ENCODE data around the gene OGA. TPM values are rescaled to one million over a fixed set of nuclear protein-coding genes. Genes with fewer than 3 reads are reported as not detected.

The OGA gene
- total RNA-seq, 1 experiment from 2014 or later: 31.3 TPM

GRCh38 chr10:101773923-101774588 is 44.2 kb downstream of the OGA start:
- Histone ChIP-seq H3K9me3 (no peaks in the 10 kb centered on the region), H3K4me3 (no peak overlapping the region), H3K36me3 (no peaks in the 10 kb centered on the region), H3K27me3 (no peaks in the 10 kb centered on the region)
- no peak for DNase-seq

DNA sequence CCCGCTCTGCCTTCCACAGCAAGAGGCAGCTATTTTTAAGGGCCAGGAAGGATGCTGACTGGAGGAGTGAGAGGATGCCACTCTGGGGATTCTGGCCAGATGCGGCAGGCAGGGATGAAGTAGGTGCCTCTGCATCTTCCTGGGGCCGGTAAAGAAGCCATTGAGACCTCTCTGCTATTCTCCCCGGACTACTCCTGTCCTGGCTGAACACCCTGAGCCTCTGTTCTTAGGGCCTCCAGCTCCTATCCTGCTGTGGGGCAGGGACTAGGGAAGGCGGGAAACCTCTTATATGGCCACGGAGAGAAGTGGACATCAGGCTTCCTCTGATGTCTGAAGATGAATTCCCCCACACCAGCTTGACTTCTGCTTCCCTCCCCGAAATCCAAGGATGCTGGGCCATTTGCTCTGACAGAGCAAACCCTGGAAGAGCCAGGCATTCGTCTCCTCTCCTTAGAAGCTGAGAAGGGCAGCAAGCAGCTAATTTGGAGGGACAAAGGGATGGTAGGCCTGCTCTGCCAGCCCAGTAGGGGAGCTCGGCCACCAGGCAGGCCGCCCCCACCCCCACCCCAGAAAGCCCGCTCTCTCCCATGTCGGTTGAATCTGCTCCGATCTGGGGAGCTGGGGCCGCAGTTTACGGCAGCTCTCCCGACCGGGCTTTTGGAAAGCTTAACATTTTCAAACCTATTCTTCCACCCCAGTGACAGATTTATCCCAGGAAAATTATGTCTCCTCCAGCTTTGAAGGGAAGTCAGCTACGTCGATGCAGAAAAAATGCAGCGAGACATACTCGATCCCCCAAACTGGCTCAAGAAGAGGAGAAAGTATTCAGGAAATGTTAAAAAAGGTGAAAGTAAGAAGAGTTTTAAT is 45.1 kb downstream of the OGA start:
- Histone ChIP-seq H3K36me3 (no peaks in the 10 kb centered on the region), H3K9me3 (no peaks in the 10 kb centered on the region), H3K27me3 (no peaks in the 10 kb centered on the region), H3K4me3 (no peak overlapping the region)
- no peak for DNase-seq

DNA sequence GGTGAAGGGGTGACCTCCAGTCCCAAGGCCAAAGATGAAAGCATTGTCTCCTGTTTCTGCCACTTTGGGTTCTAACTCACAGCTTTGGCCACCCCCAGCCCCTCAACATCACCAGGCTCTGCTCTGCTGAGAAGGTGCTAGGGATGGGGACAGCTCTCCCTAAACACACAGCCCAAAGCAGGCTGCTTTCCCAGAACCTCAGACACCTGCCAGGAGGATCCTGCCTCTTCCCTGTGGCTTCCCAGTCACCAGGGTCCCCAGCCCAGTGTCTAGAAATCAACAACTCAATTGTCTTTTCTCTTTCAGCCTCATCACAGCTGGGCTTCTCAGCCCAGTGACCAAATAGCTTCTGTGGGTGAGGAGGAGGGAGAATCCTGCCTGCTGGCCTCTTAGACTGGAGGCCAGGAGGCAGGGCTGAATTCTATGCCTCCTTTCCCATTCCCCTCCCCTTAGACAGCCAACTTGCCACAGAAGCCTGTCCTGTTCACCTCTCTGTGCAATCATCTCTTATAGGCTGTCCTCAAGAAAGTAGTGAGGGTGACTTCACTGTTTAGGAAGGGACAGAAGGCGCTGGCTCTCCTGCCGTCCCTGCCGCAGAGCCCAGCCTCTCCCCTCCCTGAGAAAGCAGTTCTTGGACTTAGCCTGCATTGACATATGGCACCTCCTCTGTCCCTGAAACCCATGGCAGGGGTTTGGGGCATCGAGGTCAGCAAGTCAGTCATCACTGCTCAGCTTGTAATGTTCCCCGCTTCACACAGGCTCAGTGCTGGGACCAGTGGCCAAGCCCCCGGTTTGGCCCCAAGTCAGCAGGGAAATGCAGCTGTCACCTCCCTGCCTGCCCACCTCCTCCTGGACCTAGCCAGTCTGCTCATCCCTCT is 46.0 kb downstream of the OGA start:
- H3K4me3 ChIP-seq: no peak overlapping the region
- no peaks in the 10 kb centered on the region for H3K36me3 ChIP-seq
- H3K27me3 ChIP-seq: no peaks in the 10 kb centered on the region
- no peak for DNase-seq
- H3K9me3 ChIP-seq: no peaks in the 10 kb centered on the region

DNA sequence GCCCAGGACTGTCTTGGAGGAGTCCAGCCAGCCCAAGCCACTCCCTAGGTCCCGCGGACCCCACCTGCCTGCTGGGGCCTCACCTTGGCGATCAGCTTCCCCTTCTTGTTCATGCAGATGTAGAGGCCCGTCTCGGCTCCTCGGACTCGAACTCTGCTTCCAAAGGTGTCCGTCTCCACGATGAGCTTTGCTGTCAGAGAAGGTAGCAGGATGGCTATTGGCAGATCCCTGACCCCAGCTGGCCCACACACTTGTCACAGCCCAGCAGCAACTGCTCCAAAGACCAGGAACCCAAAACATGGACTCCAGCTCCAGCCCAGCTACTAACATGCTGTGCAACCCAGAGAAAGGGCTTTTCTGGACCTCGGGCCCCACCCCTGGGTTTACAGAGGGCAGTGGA is 46.9 kb downstream of the OGA start:
- Histone ChIP-seq H3K9me3 (no peaks in the 10 kb centered on the region), H3K4me3 (no peak overlapping the region), H3K36me3 (no peaks in the 10 kb centered on the region), H3K27me3 (no peaks in the 10 kb centered on the region)
- no peak for DNase-seq

- no peaks in the 10 kb centered on the region for H3K9me3 ChIP-seq
- no peaks in the 10 kb centered on the region for H3K36me3 ChIP-seq
- no peak for DNase-seq
- no peak overlapping the region for H3K4me3 ChIP-seq
- H3K27me3 ChIP-seq: no peaks in the 10 kb centered on the region
Measured at GRCh38 chr10:101770331-101771215, 47.7 kb downstream of the OGA start.

DNA sequence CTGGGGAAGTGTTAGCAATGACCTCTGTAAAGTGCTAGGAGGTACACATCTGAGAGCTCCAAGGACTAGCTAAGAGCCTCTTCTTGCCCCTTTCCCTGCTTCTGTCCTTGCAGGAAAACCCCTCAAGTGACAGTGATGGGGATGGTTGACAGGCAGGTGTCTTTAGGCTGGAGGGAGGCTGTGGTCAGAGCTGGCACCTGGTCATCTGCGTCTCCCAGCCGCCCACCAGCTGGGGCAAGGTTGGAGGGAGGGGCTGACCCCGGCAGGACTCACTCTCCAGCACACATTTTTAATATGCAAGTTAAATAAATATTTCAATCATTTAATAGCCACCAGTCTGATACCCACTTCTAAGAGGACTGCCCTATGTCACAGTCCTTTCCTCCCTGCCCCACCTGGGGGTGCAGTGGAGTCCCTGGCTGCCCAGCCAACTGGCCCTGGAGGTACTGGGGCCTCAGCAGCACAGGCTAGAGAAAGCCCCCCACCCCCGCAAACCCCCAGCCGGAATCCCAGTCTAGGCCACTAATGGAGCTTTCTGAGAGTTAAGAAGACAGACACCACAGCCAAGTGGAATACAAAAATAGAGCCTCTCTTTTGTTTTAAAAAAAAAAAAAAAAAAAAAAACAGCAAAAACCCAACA is 48.6 kb downstream of the OGA start:
- no peaks in the 10 kb centered on the region for H3K36me3 ChIP-seq
- no peaks in the 10 kb centered on the region for H3K27me3 ChIP-seq
- H3K4me3 ChIP-seq: no peak overlapping the region
- DNase-seq: no peak
- no peaks in the 10 kb centered on the region for H3K9me3 ChIP-seq

- no peaks in the 10 kb centered on the region for H3K27me3 ChIP-seq
- no peaks in the 10 kb centered on the region for H3K36me3 ChIP-seq
- no peak overlapping the region for H3K4me3 ChIP-seq
- no peak for DNase-seq
- no peaks in the 10 kb centered on the region for H3K9me3 ChIP-seq
Measured at GRCh38 chr10:101768791-101769170, 49.5 kb downstream of the OGA start.

- Histone ChIP-seq H3K27me3 (no peaks in the 10 kb centered on the region), H3K36me3 (no peaks in the 10 kb centered on the region), H3K4me3 (no peak overlapping the region), H3K9me3 (no peaks in the 10 kb centered on the region)
- no peak for DNase-seq
Measured at GRCh38 chr10:101767966-101768790, 50.1 kb downstream of the OGA start.

GRCh38 chr10:101767600-101767945 is 50.7 kb downstream of the OGA start:
- H3K27me3 ChIP-seq: no peaks in the 10 kb centered on the region
- no peak for DNase-seq
- H3K9me3 ChIP-seq: no peaks in the 10 kb centered on the region
- no peaks in the 10 kb centered on the region for H3K36me3 ChIP-seq
- H3K4me3 ChIP-seq: no peak overlapping the region

DNA sequence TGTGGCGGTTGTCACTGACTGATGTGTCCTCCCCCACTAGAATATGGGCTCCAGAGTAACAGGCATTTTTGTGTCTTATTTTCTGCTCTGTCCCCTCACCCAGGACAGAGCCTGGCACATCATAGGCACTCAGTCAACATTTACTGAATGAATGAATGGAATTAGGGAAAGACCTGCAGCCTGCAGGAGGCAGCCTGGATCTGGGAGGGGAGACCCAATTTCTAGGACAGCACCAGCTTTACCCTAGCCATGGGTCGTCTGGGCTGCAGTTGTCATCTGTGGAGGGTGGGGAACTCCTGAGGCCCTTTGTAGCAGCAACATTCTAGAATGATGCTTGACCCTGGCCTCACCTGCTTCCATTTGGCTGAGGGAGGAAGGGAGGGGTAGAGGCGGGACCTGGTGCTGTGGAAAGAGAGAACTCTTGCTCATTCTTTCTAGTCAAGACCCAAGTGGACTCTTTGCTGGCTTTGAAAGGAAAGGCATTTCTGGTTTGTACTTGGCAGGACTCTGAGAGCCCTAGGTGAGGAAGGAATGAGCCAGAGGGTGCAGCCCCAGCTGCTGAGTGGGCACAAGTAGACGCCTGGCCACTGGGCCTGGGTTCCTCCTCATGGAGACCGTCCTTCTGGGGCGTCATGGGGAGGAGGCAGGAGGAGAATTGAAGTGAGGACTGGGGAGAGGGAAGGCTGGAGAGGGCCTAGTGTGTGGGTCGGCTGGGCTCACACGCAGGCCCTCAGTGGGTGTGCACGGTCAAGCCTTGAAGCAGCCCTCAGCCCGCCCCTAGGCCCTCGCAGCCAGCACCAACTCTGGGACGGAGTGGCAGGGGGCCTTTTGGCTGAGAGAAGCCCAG is 51.3 kb downstream of the OGA start:
- DNase-seq: no peak
- H3K4me3 ChIP-seq: no peak overlapping the region
- no peaks in the 10 kb centered on the region for H3K9me3 ChIP-seq
- H3K27me3 ChIP-seq: no peaks in the 10 kb centered on the region
- no peaks in the 10 kb centered on the region for H3K36me3 ChIP-seq

GRCh38 chr10:101766306-101766705 is 51.9 kb downstream of the OGA start:
- Histone ChIP-seq H3K36me3 (no peaks in the 10 kb centered on the region), H3K9me3 (no peaks in the 10 kb centered on the region), H3K4me3 (no peak overlapping the region), H3K27me3 (no peaks in the 10 kb centered on the region)
- no peak for DNase-seq

DNA sequence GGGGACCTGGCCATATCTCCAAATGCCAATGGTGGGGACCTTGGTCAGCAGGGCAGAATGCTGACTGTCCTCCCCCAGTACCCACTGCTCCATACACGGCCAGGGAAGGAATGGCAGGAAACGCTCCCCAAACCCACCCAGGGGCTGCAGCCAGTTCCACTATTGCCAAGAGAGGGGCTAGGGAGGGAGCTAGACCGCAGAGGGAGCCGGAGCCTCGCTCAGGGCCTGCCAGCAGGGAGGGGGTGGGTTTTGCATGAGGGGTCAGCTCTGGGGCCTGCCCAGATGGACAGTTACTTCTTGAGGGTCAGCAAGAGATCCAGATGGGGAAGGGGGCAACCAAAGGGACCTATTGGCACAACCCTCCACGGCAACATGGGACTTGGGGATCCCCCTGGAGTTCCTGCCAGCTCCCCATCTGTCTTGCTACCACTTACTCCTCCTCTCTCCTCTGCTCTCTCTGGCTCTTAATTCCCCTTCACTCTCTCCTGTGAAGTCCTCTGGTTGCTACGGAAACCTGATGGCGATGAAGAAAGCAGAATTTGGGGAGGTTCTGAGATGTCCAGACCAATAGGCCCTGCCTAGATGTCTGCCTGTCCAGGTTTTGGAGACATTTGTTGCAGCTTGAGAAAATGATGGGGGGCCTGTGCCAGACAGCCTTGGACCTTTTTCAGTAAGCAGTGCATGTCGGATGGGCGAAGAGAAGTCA is 55.0 kb downstream of the OGA start:
- H3K9me3 ChIP-seq: no peaks in the 10 kb centered on the region
- no peak overlapping the region for H3K4me3 ChIP-seq
- no peaks in the 10 kb centered on the region for H3K27me3 ChIP-seq
- DNase-seq: no peak
- H3K36me3 ChIP-seq: no peaks in the 10 kb centered on the region

DNA sequence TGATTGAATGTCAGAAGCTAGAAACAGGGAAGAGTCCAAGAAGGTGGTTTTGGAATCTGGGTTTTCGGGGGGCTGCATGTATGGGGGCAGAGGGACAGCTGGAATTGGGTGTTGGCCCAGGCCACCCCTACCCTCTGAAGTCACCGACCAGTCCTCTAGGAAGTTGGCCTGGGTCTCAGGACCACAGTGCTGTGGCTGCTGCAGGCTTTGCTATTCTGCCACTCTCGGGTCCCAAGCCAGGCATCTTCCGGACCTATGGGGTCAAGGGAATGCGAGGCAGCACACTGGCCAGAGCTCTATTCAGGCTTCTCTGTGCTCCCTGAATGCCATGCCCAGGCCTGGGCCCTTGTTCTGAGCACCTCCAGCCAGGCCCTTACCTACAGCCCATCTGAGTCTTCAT is 55.5 kb downstream of the OGA start:
- Histone ChIP-seq H3K36me3 (no peaks in the 10 kb centered on the region), H3K27me3 (no peaks in the 10 kb centered on the region), H3K9me3 (no peaks in the 10 kb centered on the region), H3K4me3 (no peak overlapping the region)
- no peak for DNase-seq

DNA sequence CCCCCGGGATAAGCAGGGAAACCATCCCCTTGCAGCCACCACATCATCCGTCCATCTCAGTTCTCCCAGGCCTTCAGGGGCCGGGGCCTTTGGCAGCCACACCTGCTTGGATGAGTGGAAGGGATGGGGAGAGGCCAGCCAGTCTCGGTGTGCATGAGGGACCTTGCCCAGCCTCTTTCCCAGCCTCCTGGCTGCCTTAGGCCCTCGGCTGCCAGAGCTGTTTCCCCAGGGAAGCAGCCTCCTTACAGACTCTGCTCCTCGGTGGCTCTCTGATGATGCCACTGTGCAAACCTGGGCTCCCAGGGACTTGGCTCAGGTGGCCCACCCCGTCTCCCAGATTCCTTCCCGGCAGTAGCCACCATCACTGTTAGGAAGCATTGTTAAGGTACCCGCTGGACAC is 57.0 kb downstream of the OGA start:
- H3K27me3 ChIP-seq: no peaks in the 10 kb centered on the region
- no peak for DNase-seq

More for the DNA sequence above, 57.0 kb downstream of the OGA start:
- Histone ChIP-seq H3K9me3 (no peaks in the 10 kb centered on the region), H3K36me3 (no peaks in the 10 kb centered on the region), H3K4me3 (no peak overlapping the region)

Measured in MG63 (cell line).